ENCODE measurements around the gene TEX261.
A peak's percentile ranks its signal among the peaks of the same experiment; 100 is the strongest.
"Not testable (repeated sequence)": the region's sequence is repeated elsewhere in the genome, so short reads cannot be mapped to it uniquely, and the experiment has no call there.

Gene TEX261

DNA sequence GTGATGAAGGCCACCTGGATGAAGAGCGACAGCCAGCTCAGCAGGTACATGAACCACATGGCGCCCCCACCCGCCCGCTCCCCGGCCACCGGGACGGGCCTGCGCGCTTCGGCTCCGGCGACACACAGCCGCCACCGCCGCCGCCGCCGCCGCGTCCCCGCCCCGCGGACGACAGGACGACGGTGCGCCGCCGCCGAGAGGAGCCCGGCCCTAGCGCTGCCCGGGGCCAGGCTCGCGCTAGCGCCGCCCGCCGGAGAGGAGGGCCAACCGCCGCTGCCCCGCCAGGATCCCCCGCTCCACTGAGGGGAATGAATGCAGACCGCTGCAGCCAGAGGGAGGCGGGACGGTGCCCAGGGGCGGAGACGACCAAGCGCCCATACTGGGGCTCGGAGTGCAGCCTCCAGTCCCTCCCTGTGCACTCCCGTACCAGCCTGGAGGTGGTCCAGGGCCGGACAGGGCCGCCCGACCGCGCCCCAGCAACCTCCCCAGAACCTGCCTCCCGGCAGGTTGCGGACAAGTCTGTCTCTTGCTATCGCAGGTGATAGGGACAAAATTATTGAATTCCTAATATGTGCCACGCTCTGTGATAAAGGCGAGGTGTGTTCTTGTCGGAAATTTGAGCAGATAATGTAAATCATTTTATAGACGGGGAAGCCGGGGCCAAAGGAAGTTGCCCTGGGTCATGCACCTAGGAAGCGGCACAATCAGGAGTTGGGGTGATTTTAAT, at the start of gene TEX261:
TSS of gene TEX261 (minus strand) at position 175 of the 727 bp plus-strand sequence. CDS start at position 59, 116 bp downstream.
- Histone ChIP-seq H3K9me3 (ENCODE audit: control insufficient read depth, insufficient read depth, low read depth, low read length) (no peaks in the 10 kb centered on the region), H3K36me3 (ENCODE audit: control insufficient read depth, insufficient read depth, low read length) (peaks cover 13% of the 10 kb centered on the region), H3K4me1 (ENCODE audit: control insufficient read depth, insufficient read depth, low read length) (peaks cover 9% of the 10 kb centered on the region), H3K27me3 (ENCODE audit: control insufficient read depth, insufficient read depth, low read length) (no peaks in the 10 kb centered on the region), H3K4me3 (ENCODE audit: low read depth, low read length) (peak within 1 kb of the TSS; percentile 90), H3K9ac (ENCODE audit: low read length) (peak within 1 kb of the TSS; percentile 53), H3K27ac (ENCODE audit: low read depth, low read length) (no peak within 1 kb of the TSS)

DNA sequence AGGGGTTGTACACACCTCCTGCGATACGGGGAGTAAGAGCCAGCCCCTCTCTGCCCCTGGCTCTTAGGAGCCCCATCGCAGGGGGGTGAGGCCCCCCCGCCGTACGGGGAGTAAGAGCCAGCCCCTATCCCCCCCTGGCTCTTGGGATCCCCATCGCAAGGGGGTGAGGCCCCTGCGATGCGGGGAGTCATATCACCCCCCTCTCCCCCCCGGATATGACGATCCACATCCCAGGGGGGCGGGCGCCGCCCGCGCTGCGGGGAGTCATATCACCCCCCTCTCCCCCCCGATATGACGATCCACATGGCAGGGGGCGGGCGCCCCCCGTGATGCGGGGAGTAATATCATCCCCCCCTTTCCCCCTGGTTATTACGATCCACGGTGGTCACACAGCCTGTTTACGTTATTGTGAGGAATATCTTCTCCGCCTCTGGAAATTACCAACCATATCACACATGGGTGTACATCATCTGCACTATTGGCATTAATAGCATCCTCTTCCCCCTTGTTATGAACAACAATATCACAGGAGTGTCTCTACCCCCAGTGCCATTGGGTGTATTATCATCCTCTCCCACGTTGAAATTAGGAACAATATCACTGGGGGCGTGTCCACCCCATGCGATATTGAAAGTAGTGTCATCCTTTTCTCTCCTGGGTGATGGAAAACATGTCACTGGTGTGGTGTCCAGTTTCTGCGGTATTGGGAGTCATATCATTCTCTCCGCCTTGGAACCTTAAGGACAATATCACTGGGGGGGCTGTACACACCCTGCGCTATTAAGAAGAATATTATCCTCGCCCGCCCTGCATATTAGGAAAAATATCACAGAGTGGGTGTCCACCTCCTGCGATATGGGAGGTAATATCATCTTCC, 49.1 kb upstream of the TEX261 start:
- no peak overlapping the region for H3K27ac ChIP-seq (ENCODE audit: low read depth, low read length)
- no peaks in the 10 kb centered on the region for H3K4me1 ChIP-seq (ENCODE audit: control insufficient read depth, insufficient read depth, low read length)
- H3K9me3 ChIP-seq (ENCODE audit: control insufficient read depth, insufficient read depth, low read depth, low read length), result no peaks in the 10 kb centered on the region
- H3K9ac ChIP-seq (ENCODE audit: low read length), result no peak overlapping the region
- no peaks in the 10 kb centered on the region for H3K36me3 ChIP-seq (ENCODE audit: control insufficient read depth, insufficient read depth, low read length)
- H3K27me3 ChIP-seq (ENCODE audit: control insufficient read depth, insufficient read depth, low read length), result peaks cover 32% of the 10 kb centered on the region; the same call in 1 of the 2 replicates
- H3K4me3 ChIP-seq (ENCODE audit: low read depth, low read length), result no peak overlapping the region

DNA sequence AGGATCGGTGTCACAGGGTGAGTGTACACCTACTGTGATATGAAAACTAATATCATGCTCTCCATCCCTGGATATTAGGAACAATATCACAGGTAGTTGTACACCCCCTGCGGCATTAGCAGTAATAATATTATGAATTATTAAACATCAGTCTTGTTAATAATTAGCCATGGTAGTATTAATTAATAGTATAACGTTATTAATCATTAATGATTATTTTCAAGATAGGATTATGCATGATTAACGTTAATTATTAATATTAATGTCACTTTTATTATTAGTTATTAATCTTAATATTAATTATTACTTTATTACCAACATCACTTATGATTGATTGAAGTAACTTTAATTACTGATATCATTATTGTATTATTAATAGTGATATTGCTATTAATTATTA, 47.6 kb upstream of the TEX261 start:
- H3K4me3 ChIP-seq (ENCODE audit: low read depth, low read length), result no peak overlapping the region
- no peaks in the 10 kb centered on the region for H3K9me3 ChIP-seq (ENCODE audit: control insufficient read depth, insufficient read depth, low read depth, low read length)
- H3K4me1 ChIP-seq (ENCODE audit: control insufficient read depth, insufficient read depth, low read length), result no peaks in the 10 kb centered on the region
- H3K36me3 ChIP-seq (ENCODE audit: control insufficient read depth, insufficient read depth, low read length), result no peaks in the 10 kb centered on the region
- H3K27me3 ChIP-seq (ENCODE audit: control insufficient read depth, insufficient read depth, low read length), result peaks cover 32% of the 10 kb centered on the region; the same call in 1 of the 2 replicates
- no peak overlapping the region for H3K9ac ChIP-seq (ENCODE audit: low read length)
- H3K27ac ChIP-seq (ENCODE audit: low read depth, low read length), result no peak overlapping the region

DNA sequence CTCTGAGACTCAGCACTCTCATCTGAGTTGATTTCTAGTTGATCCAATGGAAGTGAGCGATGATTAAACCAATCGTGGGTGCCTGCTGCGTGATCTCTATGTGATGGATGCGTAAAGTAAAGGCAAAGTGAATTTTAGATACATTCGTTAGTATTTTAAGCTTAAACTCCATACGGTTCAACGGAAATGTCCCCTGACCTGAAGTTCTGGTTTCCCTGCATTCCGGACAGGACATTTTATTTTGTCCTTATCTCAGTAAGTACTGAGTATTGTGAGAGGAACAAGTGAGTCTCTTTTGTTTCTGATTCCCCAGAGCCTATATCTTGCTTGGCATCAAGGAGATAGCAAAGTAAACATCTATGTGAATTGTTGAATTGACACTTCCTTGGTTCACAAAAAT, 41.6 kb upstream of the TEX261 start:
- H3K27ac ChIP-seq (ENCODE audit: low read depth, low read length); H3K9me3 ChIP-seq (ENCODE audit: control insufficient read depth, insufficient read depth, low read depth, low read length); H3K9ac ChIP-seq (ENCODE audit: low read length); H3K4me3 ChIP-seq (ENCODE audit: low read depth, low read length); H3K27me3 ChIP-seq (ENCODE audit: control insufficient read depth, insufficient read depth, low read length); H3K36me3 ChIP-seq (ENCODE audit: control insufficient read depth, insufficient read depth, low read length); H3K4me1 ChIP-seq (ENCODE audit: control insufficient read depth, insufficient read depth, low read length): not testable (repeated sequence)

DNA sequence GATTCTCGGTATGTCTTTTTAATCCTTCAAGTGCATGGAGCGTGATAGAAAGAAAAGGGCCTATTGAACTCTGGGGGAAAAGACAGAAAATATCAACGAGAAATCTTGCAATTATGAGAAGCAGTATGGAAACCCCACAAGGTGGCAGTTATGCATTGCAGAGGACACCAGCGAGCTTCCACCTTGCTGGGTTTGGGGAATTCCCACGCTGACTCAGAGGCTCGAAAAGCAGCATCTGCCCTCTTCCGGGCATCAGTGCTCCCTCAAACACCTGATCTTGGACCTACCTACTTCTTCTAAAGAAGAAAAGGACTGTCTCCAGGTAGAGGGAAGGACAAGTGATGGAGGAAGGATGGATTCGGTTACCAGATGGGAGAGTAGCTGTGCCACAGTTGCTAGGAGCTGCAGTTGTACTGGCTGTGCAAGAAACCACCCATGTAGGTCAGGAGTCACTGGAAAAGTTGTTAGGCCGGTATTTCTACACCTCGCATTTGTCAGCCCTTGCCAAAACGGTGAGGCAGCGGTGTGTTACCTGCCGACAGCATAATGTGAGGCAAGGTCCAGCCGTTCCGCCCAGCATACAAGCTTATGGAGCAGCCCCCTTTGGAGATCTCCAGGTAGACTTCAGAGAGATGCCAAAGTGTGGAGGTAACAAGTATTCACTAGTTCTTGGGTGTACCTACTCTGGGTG, 29.0 kb upstream of the TEX261 start:
- H3K4me3 ChIP-seq (ENCODE audit: low read depth, low read length); H3K9ac ChIP-seq (ENCODE audit: low read length); H3K27ac ChIP-seq (ENCODE audit: low read depth, low read length); H3K9me3 ChIP-seq (ENCODE audit: control insufficient read depth, insufficient read depth, low read depth, low read length); H3K27me3 ChIP-seq (ENCODE audit: control insufficient read depth, insufficient read depth, low read length); H3K4me1 ChIP-seq (ENCODE audit: control insufficient read depth, insufficient read depth, low read length); H3K36me3 ChIP-seq (ENCODE audit: control insufficient read depth, insufficient read depth, low read length): not testable (repeated sequence)

DNA sequence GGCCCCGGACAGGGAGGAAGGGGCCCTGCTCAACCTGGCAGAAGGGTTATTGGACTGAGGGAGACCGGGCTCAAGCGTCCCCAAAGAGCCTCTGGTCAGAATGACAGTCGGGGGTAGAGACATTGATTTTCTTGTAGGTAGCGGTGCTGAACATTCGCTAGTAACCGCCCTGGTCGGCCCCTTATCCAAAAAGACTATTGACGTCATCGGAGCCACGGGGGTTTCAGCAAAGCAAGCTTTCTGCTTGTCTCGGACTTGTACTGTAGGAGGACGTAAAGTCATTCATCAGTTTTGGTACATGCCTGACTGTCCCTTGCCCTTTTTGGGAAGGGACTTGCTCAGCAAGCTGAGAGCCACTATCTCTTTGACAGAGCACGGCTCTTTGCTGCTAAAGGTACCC, 26.7 kb upstream of the TEX261 start:
- not testable (repeated sequence) for H3K4me1 ChIP-seq (ENCODE audit: control insufficient read depth, insufficient read depth, low read length); H3K36me3 ChIP-seq (ENCODE audit: control insufficient read depth, insufficient read depth, low read length); H3K9me3 ChIP-seq (ENCODE audit: control insufficient read depth, insufficient read depth, low read depth, low read length); H3K27me3 ChIP-seq (ENCODE audit: control insufficient read depth, insufficient read depth, low read length); H3K9ac ChIP-seq (ENCODE audit: low read length); H3K4me3 ChIP-seq (ENCODE audit: low read depth, low read length); H3K27ac ChIP-seq (ENCODE audit: low read depth, low read length)

DNA sequence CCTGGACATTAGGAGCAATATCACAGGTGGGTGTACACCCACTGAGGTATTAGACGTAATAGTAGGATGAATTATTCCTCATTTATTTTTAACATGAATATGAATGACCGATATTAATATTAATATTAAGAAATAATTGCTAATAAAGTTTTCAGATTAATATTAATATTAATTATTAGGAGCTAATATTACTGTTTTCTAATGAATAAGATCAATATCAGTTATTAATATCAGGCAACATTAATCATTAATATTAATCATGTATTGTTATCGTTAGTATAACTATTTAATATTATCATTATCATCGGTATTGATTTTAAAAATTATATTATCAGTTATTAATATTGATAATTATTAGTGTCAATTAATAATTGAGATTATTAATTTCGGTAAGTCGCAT, 25.3 kb upstream of the TEX261 start:
- not testable (repeated sequence) for H3K36me3 ChIP-seq (ENCODE audit: control insufficient read depth, insufficient read depth, low read length); H3K9ac ChIP-seq (ENCODE audit: low read length); H3K9me3 ChIP-seq (ENCODE audit: control insufficient read depth, insufficient read depth, low read depth, low read length); H3K27ac ChIP-seq (ENCODE audit: low read depth, low read length); H3K4me3 ChIP-seq (ENCODE audit: low read depth, low read length); H3K4me1 ChIP-seq (ENCODE audit: control insufficient read depth, insufficient read depth, low read length); H3K27me3 ChIP-seq (ENCODE audit: control insufficient read depth, insufficient read depth, low read length)

DNA sequence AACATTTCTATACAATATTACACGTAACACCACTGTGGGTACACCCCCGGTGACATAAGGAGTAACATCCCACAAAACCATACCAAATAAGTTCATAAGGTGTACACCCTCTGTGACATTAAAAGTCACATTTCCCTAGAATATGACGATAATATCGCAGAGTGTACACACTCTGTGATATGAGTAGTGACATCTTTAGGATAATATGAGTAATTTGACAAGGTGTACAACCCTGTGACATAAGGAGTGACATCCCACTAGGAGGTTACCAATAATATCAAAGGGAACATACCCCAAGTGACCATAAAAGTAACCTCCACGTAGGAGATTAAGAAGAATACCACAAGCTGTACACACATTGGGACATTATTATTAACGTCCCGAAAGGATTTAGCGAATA, 24.0 kb upstream of the TEX261 start:
- Histone ChIP-seq H3K4me1 (ENCODE audit: control insufficient read depth, insufficient read depth, low read length) (no peaks in the 10 kb centered on the region), H3K9ac (ENCODE audit: low read length) (no peak overlapping the region), H3K27ac (ENCODE audit: low read depth, low read length) (no peak overlapping the region), H3K36me3 (ENCODE audit: control insufficient read depth, insufficient read depth, low read length) (no peaks in the 10 kb centered on the region), H3K4me3 (ENCODE audit: low read depth, low read length) (no peak overlapping the region), H3K9me3 (ENCODE audit: control insufficient read depth, insufficient read depth, low read depth, low read length) (no peaks in the 10 kb centered on the region), H3K27me3 (ENCODE audit: control insufficient read depth, insufficient read depth, low read length) (no peaks in the 10 kb centered on the region; the same call in 1 of the 2 replicates)

DNA sequence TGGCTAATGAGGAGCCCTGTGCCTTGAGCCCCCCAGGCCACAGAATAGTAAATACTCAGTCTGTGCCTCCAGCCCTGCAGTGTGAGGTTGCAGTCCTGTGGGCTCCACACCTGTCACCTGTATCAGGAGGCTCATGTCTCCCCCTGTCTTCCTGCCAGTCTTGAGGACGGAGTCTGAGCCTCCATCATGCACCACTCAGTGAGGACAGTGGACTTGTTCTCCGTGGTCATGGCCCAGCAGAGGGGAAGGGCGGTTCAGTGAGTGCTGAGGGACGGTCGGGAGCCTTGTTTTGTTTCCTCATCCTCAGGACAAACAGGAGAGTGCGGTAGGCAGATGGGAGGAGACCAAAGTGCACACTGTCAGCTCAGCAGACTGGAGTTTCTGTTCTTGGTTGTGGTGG, 17.1 kb upstream of the TEX261 start:
- H3K9me3 ChIP-seq (ENCODE audit: control insufficient read depth, insufficient read depth, low read depth, low read length); H3K36me3 ChIP-seq (ENCODE audit: control insufficient read depth, insufficient read depth, low read length); H3K9ac ChIP-seq (ENCODE audit: low read length); H3K27me3 ChIP-seq (ENCODE audit: control insufficient read depth, insufficient read depth, low read length); H3K4me1 ChIP-seq (ENCODE audit: control insufficient read depth, insufficient read depth, low read length); H3K27ac ChIP-seq (ENCODE audit: low read depth, low read length); H3K4me3 ChIP-seq (ENCODE audit: low read depth, low read length): not testable (repeated sequence)

DNA sequence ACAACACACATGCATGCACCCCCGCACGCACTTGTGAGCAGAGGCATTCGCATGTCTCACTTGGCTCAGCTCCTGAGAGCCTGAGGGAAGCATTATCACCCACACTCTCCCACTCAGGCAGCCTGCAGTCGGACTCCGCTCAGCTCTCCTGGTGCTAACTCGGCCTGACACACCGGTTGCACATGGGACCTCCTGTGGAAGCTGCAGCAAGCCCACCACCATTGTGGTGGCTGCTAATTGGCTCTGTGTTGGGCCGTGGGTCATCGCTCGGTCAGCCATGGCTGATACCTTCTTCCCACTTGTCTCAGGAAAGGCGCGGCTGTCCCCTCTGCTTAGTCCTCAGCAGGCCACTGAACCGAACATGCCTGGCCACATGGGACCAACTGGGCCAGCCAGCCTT, 13.7 kb upstream of the TEX261 start:
- no peaks in the 10 kb centered on the region for H3K4me1 ChIP-seq (ENCODE audit: control insufficient read depth, insufficient read depth, low read length)
- no peak overlapping the region for H3K27ac ChIP-seq (ENCODE audit: low read depth, low read length)
- H3K27me3 ChIP-seq (ENCODE audit: control insufficient read depth, insufficient read depth, low read length), result no peaks in the 10 kb centered on the region
- no peak overlapping the region for H3K9ac ChIP-seq (ENCODE audit: low read length)
- H3K36me3 ChIP-seq (ENCODE audit: control insufficient read depth, insufficient read depth, low read length), result no peaks in the 10 kb centered on the region
- H3K9me3 ChIP-seq (ENCODE audit: control insufficient read depth, insufficient read depth, low read depth, low read length), result no peaks in the 10 kb centered on the region
- H3K4me3 ChIP-seq (ENCODE audit: low read depth, low read length), result no peak overlapping the region
